ENCODE measurements around the gene DDT.
"Not testable (repeated sequence)": the region's sequence is repeated elsewhere in the genome, so short reads cannot be mapped to it uniquely, and the experiment has no call there.

DDT gene

DNA sequence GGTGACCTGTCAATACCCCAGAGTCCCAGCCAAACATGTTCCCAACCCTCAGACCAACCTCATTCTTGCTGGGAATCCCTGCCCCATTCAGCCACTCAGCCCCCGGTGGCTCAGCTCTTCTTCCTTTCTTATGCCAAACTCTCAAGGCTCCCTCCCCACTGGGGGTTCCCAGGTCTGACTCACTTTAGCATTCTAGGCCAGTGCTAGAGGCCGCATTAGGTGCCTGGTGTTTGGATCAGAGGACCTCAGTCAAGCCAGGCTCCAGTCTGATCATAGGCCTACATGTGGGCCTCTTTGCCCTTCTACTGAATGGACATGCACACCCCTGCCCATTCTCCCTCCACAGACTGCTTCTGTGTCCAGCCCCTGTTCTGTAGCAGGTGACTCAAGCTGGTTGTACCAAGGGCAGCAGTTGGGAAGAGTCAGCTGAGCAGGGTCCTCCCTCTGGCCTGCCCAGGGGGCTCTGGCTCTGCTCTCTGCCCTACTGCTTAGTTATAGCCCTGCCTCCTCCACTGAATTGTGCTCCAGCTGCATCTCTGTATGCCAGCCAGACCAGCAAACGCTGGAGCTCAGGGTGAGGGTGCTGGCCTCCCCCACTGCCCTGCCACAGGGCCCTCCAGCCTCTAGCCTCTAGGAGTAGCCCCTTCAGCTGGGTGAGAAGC is 15.5 kb upstream of the DDT start:
- not testable (repeated sequence) for DNase-seq (ENCODE audit: low read depth in 2 of 2)

GRCh38 chr22:23986538-23987178 is 12.4 kb upstream of the DDT start:
- not testable (repeated sequence) for DNase-seq (ENCODE audit: low read depth in 2 of 2)

DNA sequence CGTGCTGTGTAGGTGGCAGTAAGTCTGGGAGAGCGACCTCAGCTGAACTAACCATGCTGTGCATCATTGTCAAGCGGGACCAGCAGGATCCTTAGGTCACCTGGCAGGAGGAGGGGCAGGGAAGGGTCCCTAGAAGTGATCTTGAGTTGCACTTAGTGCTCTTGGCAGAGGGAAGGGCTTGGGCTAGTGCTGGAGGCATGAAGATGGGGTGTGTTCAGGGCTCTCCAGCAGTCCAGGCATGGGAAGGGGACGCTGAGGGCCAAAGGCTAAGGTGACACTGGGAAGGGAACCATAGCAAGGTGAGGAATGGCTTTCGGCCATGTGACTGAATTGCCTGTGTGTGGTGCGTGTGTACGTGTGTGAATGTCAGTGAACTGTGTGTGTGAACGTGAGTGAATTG is 11.8 kb upstream of the DDT start:
- not testable (repeated sequence) for DNase-seq (ENCODE audit: low read depth in 2 of 2)

DNA sequence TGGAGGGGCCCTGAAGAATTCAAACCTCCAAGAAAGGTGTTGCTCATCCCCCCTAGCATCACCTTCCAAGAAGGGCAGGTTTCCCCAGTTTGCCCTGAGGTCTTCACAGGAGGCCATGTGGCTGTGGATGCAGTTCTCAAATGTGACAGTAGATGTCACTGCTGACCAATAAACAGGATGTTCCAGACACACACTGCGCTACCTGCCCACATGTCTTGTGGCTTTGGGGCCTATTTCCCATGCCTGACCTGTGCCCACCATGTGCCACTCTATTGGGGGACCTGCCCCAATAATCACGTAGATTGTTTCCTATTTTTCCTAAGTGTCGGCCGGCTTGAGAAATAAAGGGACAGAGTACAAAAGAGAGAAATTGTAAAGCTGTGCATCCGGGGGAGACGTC is 10.2 kb upstream of the DDT start:
- DNase-seq (ENCODE audit: low read depth in 2 of 2): no peak

DNA sequence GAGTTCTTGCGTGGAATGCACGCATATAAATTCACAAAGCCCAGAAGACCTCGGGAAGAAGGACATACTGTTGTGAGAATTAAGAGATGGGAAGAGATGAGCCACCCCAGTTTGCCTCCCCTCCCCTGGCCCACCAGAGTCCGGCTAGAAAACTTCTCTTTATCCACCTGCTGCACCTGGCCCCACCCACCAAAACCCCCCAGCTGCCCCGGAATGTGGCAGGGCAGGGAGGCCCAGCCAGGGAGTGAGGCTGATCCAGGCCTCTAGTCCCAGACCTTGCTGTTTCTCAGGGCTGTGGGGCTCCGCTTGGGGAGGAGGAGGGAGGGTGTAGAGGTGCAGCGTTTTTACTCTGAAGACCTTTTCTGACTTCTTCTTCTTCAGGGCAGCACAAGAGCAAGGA is 6.3 kb upstream of the DDT start:
- DNase-seq (ENCODE audit: low read depth in 2 of 2): not testable (repeated sequence)

DNA sequence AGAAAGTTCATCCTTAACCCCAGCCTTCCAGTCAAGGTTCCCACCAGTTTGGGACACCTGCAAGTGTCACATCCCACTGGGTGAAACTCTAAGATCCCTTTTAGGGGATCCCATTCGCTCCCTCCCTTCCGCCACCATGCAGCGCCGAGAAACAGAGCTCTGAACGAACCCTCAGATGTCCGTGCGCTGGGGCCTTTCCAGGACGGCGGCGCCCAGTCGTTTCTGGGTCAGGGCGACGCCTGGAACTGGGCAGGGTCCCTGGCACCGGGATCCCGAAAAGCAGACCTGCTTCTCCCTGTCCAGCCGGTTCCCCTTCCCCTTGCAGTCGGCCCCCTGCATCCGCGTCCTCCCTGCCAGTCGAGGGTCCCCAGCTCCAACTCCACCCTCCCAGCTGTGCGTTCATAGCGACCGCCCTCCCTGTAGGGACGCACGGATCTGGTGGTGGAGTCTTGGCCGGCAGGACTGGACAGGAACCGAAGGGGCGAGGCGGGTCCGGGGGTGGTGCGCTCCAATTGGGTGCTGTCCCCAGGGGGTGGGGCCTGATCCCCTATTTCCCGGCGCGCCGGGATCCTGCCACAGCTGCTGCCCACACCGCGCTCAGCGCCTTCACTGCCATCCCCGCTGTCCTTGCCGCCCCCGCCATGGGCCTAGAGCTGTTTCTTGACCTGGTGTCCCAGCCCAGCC is 5.5 kb upstream of the DDT start, which contains the start of gene GSTT2:
GSTT2 (plus strand) TSS at position 578 of the 684 bp plus-strand sequence.
- DNase-seq (ENCODE audit: low read depth in 2 of 2): not testable (repeated sequence)

DNA sequence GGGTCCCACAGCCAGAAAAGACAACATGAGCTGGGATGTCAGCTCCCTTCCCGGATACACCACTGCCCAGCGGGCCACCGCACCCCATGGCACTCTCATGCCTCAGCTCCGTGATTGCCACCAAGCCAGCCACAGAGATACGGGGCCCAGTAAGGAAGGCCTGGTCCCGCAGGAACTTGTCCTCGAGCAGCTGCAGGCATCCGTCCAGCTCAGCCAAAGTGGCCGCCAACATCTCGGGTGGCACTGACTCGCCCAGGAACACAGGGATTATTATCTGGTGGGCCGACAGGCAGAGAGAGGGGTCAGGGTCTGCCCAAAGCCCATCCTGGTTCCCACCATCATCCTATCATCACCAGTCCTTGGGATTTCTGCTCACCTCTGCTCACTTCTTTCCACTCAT is 3.1 kb upstream of the DDT start:
- DNase-seq (ENCODE audit: low read depth in 2 of 2): not testable (repeated sequence)

DNA sequence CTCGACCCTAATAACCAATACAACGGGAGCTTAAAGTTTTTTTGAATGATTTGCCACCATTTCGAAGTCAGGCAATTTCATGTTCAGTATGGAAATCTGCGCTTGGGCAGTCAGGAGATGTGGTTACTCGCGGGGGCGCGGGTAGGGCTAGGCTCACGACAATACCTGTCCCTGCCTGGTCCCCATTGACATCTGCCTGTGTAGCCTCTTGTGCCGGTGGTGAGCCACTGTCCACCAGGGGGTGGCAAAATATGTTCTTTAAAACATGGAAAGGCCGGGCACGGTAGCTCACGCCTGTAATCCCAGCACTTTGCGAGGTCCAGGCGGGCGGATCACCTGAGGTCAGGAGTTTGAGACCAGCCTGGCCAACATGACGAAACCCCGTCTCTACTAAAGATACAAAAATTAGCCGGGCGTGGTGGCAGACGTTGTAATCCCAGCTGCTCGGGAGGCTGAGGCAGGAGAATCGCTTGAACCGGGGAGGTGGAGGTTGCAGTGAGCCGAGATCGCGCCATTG is 653 bp upstream of the DDT start:
- not testable (repeated sequence) for DNase-seq (ENCODE audit: low read depth in 2 of 2)

- not testable (repeated sequence) for DNase-seq (ENCODE audit: low read depth in 2 of 2)
These were observed 2.3 kb downstream of the DDT start for GRCh38 chr22:23971927-23972326.

DNA sequence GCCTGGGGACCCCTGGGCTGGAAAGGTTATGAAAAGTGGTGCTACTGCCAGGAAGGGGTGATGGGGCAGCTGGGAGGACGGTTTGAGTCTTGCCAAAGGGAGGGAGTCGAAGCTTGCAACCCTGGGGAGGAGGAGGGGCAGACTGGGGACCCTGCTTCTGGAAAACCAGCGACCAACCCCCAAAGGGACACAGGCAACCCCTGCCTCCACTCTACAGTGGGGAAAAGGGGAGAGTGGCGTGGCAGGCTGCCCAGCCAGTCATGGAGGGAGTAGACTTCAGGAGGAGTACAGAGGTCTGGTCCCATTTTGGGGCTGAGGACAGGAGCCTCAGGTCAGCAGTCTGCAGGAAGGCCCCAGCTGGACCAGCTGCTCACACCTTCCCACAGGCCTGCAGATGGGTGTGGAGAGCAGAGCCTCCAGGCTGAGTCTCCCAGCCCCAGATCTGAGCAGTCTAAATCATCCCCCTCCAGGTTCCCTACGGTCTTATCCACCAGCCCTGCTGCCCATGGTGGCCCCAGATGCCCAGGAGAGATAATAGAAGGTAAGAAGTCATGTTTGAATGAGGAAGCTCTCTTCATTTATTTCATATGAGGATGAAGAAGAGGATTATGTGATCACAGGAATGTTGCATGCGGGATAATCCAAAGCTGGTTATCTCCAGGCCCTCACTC is 3.3 kb downstream of the DDT start:
- no peak for DNase-seq (ENCODE audit: low read depth in 2 of 2)

- DNase-seq (ENCODE audit: low read depth in 2 of 2): no peak
These were observed 4.0 kb downstream of the DDT start for GRCh38 chr22:23970201-23970641.

- no peak for DNase-seq (ENCODE audit: low read depth in 2 of 2)
These were observed 5.2 kb downstream of the DDT start for GRCh38 chr22:23969071-23969470.

DNA sequence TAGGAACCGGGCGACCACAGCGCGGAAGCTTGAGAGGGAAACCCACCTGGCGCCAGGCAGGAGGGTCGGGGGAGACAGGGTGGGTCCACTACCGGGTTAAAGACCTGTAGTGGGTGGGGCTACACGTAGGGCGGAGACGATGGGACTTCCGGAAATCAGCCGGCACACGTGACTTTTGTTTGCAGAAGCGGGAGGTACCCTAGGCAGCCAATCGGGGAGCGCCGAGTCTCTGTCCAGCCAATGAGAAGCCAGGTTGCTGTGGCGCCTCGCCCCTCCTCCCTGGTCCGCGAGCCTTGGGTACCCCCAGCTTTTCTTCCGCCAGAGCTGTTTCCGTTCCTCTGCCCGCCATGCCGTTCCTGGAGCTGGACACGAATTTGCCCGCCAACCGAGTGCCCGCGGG is 7.7 kb downstream of the DDT start, which contains the start of gene DDTL:
DDTL (plus strand) TSS at position 321 of the 400 bp plus-strand sequence; CDS start at position 348, 27 bp downstream.
- not testable (repeated sequence) for DNase-seq (ENCODE audit: low read depth in 2 of 2)

GRCh38 chr22:23966094-23966493 is 8.1 kb downstream of the DDT start:
- DNase-seq (ENCODE audit: low read depth in 2 of 2): not testable (repeated sequence)

GRCh38 chr22:23961084-23961771 is 13.0 kb downstream of the DDT start, which contains the start of gene GSTT2B:
Gene GSTT2B (minus strand): TSS chr22:23961195. CDS start chr22:23961131, 64 bp downstream.
- DNase-seq (ENCODE audit: low read depth in 2 of 2): not testable (repeated sequence)

- DNase-seq (ENCODE audit: low read depth in 2 of 2): peak; percentile 41 to 68
These were observed 17.8 kb downstream of the DDT start for GRCh38 chr22:23956301-23956900.

DNA sequence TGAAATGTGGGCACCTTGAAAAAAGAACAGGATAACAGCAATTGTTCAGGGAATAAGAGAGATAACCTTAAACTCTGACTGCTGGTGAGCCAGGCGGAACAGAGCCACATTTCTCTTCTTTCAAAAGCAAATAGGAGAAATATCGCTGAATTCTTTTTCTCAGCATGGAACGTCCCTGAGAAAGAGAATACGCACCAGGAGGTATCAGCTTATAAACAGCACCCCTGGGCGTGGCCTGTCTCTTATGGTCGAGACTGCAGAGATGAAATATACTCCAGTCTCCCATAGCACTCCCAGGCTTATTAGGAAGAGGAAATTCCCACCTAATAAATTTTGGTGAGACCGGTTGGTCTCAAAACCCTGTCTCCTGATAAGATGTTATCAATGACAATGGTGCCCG is 18.4 kb downstream of the DDT start:
- DNase-seq (ENCODE audit: low read depth in 2 of 2): not testable (repeated sequence)

DNA sequence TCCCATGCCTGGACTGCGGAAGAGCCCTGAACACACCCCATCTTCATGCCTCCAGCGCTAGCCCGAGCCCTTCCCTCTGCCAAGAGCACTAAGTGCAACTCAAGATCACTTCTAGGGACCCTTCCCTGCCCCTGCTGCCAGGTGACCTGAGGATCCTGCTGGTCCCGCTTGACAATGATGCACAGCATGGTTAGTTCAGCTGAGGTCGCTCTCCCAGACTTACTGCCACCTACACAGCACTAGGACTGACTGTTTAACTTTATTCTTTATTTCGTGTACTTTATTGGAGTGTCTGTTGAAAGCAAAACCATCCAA is 19.3 kb downstream of the DDT start:
- not testable (repeated sequence) for DNase-seq (ENCODE audit: low read depth in 2 of 2)

- DNase-seq (ENCODE audit: low read depth in 2 of 2): not testable (repeated sequence)
These were observed 19.8 kb downstream of the DDT start for GRCh38 chr22:23954193-23954990.

DNA sequence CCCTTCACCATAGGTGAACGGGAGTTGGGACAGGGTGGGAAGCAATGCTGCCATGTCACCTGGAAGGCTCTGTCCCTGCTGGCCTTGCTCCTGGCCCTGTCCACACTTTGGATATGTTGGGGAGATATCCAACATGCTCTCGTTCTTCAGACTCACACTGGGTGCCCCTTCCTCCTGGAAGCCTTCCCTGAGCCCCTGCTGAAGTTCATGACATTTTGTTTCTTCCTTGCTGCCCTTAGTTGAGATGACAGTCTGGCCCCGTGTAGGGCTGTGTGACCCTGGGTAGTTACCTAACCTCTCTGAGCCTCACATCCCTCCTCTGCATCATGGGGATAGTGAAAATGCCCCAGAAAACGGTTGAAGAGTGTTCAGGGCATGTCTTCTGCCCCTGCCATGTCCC is 20.8 kb downstream of the DDT start:
- not testable (repeated sequence) for DNase-seq (ENCODE audit: low read depth in 2 of 2)

Data from stimulated activated CD4-positive, alpha-beta T cell treated with anti-CD3 and anti-CD28 coated beads, Interleukin-15, amount 100 ng/mL, for 48 hours (primary cell).